Neuron (in vitro differentiated cells): ENCODE results near the gene CRYGS.
"Not testable (repeated sequence)": the region's sequence is repeated elsewhere in the genome, so short reads cannot be mapped to it uniquely, and the experiment has no call there.

ENCODE experiments used
- H2AFZ ChIP-seq: one replicate; pipeline ENCODE4 v1.6.1; 2013; ENCODE audit warnings: low read depth, mild to moderate bottlenecking, inconsistent platforms, low read length, moderate library complexity
- H3K27me3 ChIP-seq: one replicate; pipeline ENCODE4 v1.6.1; 2013; ENCODE audit warnings: low read length; ENCODE audit not compliant: insufficient read depth
- H3K36me3 ChIP-seq: one replicate; pipeline ENCODE4 v1.6.1; 2013; ENCODE audit warnings: low read length; ENCODE audit not compliant: insufficient read depth
- H3K4me1 ChIP-seq: one replicate; pipeline ENCODE4 v1.6.1; 2013; ENCODE audit warnings: low read length; ENCODE audit not compliant: insufficient read depth
- H3K4me3 ChIP-seq: 2 replicates; pipeline ENCODE4 v1.5.1; 2013; ENCODE audit warnings: mild to moderate bottlenecking, low read length, moderate library complexity
- H3K9me3 ChIP-seq: one replicate; pipeline ENCODE4 v1.6.1; 2013; ENCODE audit warnings: low read length

CRYGS gene

DNA sequence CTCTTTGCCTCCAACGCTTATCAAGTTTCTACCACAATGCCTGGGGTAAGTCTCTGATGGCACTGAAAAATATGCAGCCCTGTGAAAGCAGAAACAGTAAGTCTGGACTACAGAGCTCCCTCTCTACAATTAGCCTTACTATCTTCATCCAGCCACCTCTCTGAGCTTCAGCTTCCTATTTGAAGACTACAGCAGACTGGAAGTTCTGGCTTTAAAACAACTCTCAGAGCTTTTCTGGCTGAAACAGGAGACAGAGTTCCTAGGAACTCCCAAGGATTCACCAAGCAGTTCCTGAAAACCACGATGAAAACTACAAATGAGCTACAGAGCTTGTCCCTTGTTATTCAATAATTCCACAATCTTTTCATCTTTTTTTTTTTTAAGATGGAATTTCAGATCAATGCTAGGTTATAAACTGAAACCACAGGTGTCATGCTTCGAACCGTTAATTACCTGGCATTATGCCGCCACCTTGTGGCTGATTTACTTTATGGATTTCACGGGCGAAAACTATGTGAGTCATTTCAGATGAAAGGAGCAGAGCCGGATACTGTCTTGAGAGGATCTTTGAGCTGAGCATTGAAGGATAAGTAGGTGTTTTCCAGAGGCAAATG lies 3.9 kb downstream of the CRYGS start:
- H3K4me3 ChIP-seq = no peak overlapping the region
- H3K27me3 ChIP-seq = no peaks in the 10 kb centered on the region
- peaks cover 7% of the 10 kb centered on the region for H3K4me1 ChIP-seq
- no peaks in the 10 kb centered on the region for H3K9me3 ChIP-seq
- peaks cover 5% of the 10 kb centered on the region for H3K36me3 ChIP-seq
- no peak overlapping the region for H2AFZ ChIP-seq

DNA sequence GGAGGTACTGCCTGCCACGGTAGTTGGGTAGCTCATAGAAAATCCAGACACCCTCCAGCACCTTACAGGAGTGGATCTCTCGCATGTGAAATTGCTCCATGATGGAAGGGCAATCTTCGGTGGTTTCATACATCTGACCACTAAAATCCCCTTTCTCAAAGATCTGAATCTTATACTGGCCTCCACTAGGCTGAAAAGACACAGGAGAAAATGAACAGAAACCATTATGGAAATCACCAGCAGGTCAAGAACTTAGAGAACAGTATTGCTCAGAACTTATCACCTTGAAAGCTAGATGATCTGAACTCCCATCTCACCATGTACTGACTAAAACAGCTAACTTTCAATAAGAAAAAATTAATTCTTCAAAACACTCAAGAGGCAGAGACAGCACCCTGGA lies 5.4 kb downstream of the CRYGS start:
- no peak overlapping the region for H2AFZ ChIP-seq
- H3K27me3 ChIP-seq = no peaks in the 10 kb centered on the region
- peaks cover 7% of the 10 kb centered on the region for H3K4me1 ChIP-seq
- H3K9me3 ChIP-seq = no peaks in the 10 kb centered on the region
- H3K4me3 ChIP-seq = no peak overlapping the region
- peaks cover 2% of the 10 kb centered on the region for H3K36me3 ChIP-seq

DNA sequence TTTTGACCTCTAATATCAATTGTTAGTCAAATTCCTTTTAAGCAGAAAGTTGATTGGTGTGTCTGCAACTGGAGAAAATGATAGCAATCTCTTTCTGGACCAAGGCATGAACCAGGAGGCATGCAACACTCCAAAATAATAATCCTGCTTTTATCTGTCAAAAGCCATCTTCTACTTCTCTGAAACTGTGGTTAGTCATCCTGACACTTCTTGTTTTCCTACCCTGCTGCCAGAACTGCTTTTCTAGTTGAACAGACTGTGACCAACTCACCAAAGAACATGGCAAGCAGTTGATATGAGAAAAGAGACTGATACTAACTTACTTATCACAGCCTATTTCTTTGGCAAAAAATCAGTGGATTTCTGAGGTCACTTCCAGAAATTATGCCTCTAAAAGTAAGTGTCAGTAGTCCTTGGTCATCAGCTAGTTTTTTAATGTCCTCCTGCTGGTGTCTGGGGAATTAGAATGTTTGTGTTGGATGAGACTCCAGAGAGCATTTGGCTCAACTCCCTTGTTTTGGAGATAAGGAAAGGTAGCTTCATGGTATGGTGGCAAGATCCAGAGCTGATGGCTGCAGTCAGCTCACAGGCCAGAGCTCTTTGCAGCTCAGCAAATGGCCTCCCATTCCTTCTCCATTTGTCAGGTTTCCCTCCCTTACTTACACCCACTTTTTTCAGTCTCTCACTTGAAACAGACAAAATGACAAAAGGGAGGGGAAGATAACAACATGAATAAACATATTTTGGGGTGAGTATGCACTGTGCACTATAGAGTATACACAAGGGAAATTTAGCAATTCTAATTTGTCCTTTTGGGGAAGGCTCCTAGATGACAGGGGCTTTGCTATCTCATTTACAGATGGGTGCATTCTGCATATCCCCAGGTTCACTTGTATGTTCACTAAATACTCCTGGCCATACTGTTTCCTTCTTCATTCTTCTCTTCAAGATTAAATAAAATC lies 7.0 kb downstream of the CRYGS start:
- no peak overlapping the region for H3K4me3 ChIP-seq
- H3K4me1 ChIP-seq = peaks cover 17% of the 10 kb centered on the region
- no peaks in the 10 kb centered on the region for H3K36me3 ChIP-seq
- H2AFZ ChIP-seq = no peak overlapping the region
- H3K9me3 ChIP-seq = no peaks in the 10 kb centered on the region
- H3K27me3 ChIP-seq = no peaks in the 10 kb centered on the region

DNA sequence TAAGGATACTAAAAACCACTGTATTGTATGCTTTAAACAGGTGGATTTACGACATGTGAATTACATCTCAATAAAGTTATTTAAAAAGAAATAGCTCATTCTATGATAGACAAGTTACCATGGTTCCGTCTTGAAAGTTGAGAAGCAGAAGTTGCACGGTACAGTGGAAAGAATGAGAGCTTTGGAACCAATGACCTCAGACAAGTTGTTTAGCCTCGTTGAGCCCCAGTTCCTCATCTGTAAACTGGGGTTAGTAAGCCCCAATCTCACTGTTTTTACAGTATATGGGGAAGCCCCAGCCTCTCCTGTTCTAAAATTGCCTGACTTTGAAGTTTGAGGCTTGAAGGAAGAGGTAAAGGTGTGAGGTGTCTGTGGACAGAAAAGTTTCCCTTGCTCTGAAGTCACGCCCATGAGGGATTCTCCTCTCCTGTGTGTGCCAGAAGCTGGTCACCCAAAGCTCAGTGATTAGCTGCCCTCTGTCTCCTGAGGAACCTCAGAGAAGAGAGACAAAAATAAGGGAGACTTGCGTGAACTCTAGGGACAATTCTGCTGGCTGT lies 10.0 kb downstream of the CRYGS start:
- Histone ChIP-seq H3K4me1 (peaks cover 27% of the 10 kb centered on the region), H2AFZ (no peak overlapping the region), H3K36me3 (no peaks in the 10 kb centered on the region), H3K27me3 (no peaks in the 10 kb centered on the region), H3K4me3 (no peak overlapping the region), H3K9me3 (no peaks in the 10 kb centered on the region)

DNA sequence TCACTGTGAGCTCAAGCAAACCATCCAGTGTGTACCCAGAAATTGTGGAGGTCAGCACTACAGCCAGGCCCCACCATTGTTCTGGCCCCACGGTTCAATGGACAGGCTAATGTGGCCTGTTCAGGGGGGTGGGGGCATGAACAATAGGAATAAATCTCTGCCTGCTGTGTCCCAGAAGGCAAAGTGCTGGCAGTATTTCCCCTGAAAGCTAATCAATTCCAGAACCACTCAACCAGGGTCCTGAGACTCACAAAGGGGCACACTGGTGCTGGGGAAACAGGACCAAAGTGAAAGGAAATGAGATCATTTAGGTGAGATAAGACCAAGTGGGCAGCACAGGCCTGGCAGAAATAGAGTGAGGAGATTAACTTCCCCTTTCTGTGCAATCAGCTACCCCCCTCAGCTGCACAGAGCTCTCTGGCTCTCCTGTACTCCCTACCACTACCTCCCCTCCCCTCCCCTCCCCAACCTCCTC lies 11.5 kb downstream of the CRYGS start:
- H3K27me3 ChIP-seq = no peaks in the 10 kb centered on the region
- H3K9me3 ChIP-seq = no peaks in the 10 kb centered on the region
- no peaks in the 10 kb centered on the region for H3K36me3 ChIP-seq
- no peak overlapping the region for H2AFZ ChIP-seq
- H3K4me3 ChIP-seq = no peak overlapping the region
- peaks cover 27% of the 10 kb centered on the region for H3K4me1 ChIP-seq

DNA sequence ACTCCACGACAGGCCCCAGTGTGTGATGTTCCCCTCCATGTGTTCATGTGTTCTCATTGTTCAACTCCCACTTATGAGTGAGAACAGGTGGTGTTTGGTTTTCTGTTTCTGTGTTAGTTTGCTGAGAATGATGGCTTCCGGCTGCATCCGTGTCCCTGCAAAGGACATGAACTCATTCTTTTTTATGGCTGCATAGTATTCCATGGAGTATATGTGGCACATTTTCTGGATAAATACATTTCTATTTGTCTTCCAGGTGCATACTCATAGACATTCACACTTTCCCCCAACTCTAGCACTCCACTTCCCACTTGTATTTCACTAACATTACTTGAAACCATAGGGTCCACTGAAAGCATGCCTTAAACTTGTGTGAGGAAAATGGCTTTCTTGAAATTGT lies 12.5 kb downstream of the CRYGS start:
- peaks cover 23% of the 10 kb centered on the region for H3K4me1 ChIP-seq
- not testable (repeated sequence) for H3K9me3 ChIP-seq, H3K27me3 ChIP-seq, H3K4me3 ChIP-seq, H3K36me3 ChIP-seq, H2AFZ ChIP-seq

DNA sequence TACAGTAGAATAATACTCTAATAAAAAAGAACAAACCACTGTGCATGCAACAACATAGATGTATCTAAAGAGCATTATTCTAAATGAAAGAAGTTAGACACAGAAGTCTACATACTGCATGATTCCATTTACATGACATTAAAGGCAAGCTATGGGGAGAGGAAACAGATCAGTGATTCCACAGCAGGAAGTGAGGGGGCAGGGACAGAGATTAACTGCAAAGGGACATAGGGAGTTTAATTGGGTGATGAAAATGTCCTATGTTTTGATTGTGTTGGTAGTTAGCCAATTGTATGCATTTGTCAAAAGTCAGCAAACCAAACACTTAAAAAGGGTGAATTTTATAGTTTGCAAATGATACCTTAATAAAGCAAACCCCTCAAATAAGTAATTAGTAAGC lies 13.8 kb downstream of the CRYGS start:
- peaks cover 23% of the 10 kb centered on the region for H3K4me1 ChIP-seq
- H3K27me3 ChIP-seq = no peaks in the 10 kb centered on the region
- H3K36me3 ChIP-seq = no peaks in the 10 kb centered on the region
- H2AFZ ChIP-seq = no peak overlapping the region
- H3K9me3 ChIP-seq = no peaks in the 10 kb centered on the region
- no peak overlapping the region for H3K4me3 ChIP-seq

DNA sequence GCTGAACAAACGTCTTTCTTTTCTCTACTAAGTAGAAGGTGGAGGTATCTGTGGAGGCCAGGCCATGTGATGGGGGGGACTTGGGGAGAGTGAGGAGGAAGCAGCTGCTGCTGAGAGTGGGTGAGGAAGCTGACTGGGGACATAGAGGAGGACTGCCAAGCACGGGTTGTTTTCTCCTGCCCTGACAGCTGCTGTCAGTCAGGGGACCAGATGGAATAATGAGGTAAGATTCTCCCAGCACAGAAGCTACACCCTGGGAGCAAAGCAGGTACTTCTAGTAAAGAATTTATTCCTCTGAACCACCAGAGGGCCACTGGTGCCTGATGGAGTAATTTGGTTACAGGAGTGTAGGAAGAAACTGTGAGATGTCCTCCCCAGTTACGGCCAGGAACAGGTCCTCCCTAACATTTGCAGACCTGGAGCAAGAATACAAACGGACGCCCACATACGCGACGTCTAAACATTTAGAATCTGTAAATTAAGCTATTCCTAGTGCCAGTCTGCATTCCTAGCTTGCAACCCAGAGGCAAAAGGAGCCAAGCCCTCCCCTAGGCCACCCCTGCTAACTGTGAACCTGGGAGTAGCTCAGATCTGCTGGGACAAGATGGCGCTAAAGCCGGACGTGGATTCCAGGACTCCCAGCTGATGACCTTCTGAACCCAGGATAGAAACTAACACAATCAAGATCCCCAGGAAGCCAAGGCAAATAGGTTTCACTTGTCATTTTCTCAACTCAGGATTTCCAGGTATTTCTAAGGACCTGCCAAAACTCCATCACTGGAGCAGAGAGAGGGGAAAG lies 14.8 kb downstream of the CRYGS start:
- no peak overlapping the region for H2AFZ ChIP-seq
- no peak overlapping the region for H3K4me3 ChIP-seq
- no peaks in the 10 kb centered on the region for H3K36me3 ChIP-seq
- H3K4me1 ChIP-seq = peaks cover 23% of the 10 kb centered on the region
- no peaks in the 10 kb centered on the region for H3K27me3 ChIP-seq
- no peaks in the 10 kb centered on the region for H3K9me3 ChIP-seq

DNA sequence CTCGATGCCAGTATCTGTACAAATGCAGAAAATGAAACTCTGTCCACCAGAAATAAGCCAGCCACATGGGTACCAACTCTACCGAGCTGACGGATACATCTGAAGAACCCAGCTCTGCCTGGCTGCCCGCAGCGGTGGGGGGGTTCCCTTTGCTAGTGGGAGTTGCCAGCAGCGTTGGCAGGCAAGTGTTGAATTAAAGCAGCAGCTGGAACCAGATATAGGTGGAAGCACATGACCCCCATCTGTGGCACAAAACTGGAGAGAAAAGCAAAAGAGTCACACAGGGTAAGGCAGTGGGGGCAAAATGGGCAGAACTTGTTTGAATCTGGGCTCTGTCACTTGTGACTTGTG lies 17.9 kb downstream of the CRYGS start:
- no peaks in the 10 kb centered on the region for H3K27me3 ChIP-seq
- no peak overlapping the region for H2AFZ ChIP-seq
- peaks cover 12% of the 10 kb centered on the region for H3K4me1 ChIP-seq
- H3K9me3 ChIP-seq = no peaks in the 10 kb centered on the region
- no peak overlapping the region for H3K4me3 ChIP-seq
- H3K36me3 ChIP-seq = no peaks in the 10 kb centered on the region

DNA sequence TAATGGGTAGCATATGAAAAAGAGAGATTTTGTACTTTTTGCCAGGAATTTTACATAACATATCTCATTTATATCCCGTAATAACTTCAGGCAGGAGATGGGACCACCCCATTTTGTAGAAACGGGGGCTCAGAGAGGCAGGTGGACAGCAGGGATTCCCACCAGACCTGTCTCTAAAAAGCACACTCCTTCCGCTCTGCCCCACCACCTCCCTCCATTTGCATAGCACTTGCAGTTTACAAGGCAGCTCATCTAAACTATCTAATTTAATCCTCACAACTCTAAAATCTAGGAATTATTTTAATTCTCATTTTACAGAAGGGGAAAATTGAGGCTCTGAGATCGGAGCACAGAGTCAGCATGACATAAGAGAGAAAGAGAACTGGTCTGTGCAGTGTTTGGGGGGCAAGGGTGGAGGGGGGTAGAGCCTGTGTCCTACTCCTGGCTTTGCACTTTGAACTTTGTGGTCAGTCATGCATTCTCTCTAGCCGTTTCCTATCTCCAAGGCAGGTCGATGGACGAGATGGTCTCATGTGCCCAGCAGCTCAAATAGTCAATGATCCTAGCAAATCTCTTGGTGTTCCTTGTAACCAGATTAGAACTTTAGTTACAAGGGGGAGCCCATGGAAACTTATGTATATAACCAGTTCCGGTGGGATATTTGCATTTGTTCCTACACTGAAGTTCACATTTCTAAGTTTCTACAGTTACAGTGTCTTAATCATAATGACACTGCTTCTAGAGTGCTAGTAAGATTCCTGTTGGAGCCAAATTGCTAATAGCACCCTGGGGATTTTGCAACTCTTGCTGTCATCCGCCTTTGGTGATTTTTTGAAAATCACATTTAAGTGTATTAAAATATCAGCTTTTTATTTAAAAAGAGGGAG lies 18.6 kb downstream of the CRYGS start:
- no peaks in the 10 kb centered on the region for H3K9me3 ChIP-seq
- H3K36me3 ChIP-seq = no peaks in the 10 kb centered on the region
- H3K27me3 ChIP-seq = no peaks in the 10 kb centered on the region
- no peak overlapping the region for H3K4me3 ChIP-seq
- peaks cover 9% of the 10 kb centered on the region for H3K4me1 ChIP-seq
- no peak overlapping the region for H2AFZ ChIP-seq

DNA sequence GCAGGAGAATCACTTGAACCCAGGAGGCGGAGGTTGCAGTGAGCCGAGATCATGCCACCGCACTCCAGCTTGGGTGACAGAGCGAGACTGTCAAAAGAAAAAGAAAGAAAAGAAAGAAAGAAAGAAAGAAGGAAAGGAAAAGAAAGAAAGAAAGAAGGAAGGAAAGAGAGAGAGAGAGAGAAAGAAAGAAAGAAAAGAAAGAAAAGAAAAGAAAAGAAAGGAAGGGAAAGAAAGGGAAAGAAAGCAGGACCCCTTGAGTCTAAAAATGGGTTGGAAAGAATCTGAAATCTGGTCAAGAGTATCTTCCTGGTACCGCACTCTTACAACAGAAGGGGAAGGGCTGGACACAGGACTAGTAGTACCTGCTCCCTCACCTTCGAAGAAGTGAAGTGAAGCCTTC lies 19.6 kb downstream of the CRYGS start:
- peaks cover 4% of the 10 kb centered on the region for H3K4me1 ChIP-seq

DNA sequence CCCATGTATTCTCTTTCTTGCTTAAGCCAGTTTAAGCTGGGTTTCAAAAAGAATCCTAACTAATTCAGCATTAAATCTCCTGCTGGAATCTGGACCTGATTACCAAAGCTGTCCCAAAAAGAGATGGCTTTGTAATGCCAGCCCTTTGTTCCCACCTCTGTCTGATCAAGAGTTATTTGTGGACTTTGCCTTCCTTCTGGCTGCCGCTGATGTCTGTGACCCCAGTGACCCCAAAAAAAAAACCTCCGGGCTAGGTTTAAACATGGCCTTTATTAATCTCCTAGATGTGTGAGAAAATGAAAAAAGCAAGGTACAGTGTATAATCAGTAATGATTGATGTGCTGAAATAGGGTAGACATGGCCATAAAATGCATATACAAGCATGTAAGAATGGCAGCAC lies 20.7 kb downstream of the CRYGS start:
- no peaks in the 10 kb centered on the region for H3K36me3 ChIP-seq
- H3K27me3 ChIP-seq = no peaks in the 10 kb centered on the region
- H2AFZ ChIP-seq = no peak overlapping the region
- H3K4me1 ChIP-seq = peaks cover 4% of the 10 kb centered on the region
- H3K9me3 ChIP-seq = no peaks in the 10 kb centered on the region
- H3K4me3 ChIP-seq = no peak overlapping the region

More for the DNA sequence above, 19.6 kb downstream of the CRYGS start:
- Histone ChIP-seq H3K27me3 (no peaks in the 10 kb centered on the region), H3K4me3 (no peak overlapping the region), H3K9me3 (no peaks in the 10 kb centered on the region), H2AFZ (no peak overlapping the region), H3K36me3 (no peaks in the 10 kb centered on the region)
